DMS114 treated with DMSO at 0.1 percent for 48 hours (cell line): Measurements from ENCODE around the gene CRB3.

Experiments used
- DNase-seq: peaks from one replicate; lab custom pipeline; 2025; ENCODE audit not compliant: unreplicated experiment; lab: John Stamatoyannopoulos, UW

The CRB3 gene

DNA sequence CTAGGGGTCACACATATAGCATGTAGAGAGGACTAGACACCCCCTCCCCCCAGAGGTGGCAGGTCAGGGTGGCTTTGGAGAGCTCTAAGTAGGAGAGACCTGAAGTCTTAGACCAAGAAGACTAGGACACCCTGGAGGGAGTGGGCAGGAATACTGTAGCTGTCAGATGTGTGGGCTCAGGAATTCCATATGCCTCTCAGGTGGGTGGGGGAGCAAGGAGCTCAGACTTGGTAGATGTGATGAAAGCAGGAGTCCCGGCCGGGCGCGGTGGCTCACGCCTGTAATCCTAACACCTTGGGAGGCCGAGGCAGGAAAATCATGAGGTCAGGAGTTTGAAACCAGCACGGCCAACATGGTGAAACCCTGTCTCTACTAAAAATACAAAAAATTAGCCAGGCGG, 1.6 kb downstream of the CRB3 start:
- no peak for DNase-seq

DNA sequence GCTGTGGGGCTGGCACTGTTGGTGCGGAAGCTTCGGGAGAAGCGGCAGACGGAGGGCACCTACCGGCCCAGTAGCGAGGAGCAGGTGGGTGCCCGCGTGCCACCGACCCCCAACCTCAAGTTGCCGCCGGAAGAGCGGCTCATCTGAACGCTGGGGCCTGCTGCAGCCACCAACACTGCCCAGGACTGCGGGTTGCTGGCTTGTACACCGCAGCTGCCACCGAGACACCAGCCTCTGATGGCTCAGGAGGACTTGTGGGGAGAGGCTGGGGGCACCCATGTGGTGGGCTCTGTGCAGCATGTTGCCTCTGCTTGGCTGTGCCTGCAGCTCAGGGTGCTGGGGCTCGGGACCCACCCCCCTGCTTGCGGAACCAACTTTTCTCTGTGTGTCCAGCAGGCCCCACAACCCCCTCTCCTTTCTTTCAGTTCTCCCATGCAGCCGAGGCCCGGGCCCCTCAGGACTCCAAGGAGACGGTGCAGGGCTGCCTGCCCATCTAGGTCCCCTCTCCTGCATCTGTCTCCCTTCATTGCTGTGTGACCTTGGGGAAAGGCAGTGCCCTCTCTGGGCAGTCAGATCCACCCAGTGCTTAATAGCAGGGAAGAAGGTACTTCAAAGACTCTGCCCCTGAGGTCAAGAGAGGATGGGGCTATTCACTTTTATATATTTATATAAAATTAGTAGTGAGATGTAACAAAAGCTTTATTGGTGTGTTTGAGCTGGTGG, 2.6 kb downstream of the CRB3 start:
- DNase-seq = no peak

DNA sequence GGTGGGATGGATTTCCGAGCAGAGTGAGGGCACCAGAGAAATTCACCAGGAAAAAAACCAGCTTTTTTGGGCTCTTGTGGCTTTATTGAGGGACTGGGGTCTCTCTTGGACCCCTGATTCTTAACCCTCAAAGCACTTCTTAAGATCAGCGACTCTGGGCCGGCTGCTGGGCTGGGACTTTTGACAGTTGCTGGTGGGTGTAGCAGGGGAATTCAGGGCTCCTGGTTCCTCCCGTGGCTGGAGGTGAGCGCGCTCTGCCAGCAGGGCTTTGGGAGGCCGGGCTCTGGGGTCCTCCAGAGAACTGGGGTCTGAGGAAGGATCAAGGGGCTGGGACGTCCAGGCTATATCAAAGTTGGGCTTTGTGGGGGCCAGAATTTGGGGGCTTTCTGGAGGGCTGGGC, 3.3 kb downstream of the CRB3 start:
- DNase-seq = no peak

DNA sequence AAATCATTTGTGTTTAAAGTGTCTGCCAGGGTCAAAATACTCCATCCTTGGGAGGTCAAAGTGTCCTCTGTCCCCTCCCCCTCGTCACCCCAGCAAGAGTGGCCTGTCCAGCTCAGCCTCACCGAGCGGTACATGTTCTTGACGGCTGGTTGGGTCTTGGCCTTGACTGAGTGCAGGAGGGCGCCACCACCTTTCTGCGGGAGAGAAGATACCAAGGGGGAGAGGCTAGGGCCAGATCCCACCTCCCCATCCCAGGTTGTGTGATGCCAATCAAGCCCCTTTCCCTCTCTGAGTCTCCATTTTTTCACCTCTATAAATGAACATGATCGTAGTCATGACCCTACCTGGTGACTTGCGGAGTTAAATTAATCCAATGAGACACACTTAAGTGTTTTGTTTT, 6.1 kb downstream of the CRB3 start:
- no peak for DNase-seq

DNA sequence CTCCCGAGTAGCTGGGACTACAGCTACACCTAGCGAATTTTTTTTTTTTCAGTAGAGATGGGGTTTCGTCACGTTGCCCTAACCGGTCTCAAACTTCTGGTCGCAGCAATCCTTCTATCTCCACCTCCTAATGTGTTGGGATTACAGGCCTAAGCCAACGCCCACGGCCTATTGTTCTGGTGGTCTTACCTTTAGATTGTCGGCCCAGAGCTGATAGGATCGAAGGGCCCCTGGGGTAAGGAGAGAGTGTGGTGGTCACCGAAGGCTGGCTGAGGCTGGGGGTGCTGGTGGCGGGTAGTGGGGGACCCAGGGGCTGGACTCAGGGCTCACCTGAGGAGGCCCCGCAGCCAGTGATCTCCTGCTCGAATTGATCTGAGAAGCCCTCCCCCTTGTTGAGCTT, 7.0 kb downstream of the CRB3 start:
- DNase-seq = no peak

DNA sequence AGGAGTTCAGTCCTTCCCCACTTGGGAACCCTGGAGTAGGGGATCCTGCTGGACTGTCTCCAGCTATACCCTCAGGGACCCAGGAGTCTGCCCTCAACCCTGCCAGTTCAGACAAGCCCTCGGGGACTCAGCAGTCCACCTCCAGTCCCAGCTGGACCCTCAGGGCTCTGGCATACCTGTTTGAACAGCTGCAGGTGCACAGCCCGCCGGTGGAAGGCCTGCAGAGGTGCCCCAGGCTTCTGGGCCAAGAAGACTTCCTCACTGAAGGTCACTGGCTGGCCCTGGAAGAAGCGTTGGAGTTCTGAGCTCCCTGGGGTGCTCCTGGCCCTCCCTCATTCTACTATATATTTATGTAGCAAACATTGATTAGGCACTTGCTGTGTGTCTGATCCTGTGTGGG, 8.6 kb downstream of the CRB3 start:
- no peak for DNase-seq

DNA sequence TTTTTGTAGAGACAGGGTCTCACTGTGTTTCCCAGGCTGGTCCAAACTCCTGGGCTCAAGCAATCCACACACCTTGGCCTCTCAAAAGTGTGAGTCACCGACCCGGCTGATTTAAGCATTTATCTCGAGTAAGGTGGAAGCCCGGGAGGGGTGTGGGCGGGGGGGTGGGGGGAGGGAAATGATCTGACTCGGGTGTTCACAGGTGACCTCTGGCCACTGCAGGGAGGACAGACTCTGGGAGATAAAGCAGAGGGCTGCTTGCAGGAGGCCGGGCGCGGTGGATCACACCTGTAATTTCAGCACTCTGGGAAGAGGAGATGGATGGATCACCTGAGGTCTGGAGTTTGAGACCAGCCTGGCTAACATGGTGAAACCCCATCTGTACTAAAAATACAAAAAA, 9.6 kb downstream of the CRB3 start:
- DNase-seq = no peak

DNA sequence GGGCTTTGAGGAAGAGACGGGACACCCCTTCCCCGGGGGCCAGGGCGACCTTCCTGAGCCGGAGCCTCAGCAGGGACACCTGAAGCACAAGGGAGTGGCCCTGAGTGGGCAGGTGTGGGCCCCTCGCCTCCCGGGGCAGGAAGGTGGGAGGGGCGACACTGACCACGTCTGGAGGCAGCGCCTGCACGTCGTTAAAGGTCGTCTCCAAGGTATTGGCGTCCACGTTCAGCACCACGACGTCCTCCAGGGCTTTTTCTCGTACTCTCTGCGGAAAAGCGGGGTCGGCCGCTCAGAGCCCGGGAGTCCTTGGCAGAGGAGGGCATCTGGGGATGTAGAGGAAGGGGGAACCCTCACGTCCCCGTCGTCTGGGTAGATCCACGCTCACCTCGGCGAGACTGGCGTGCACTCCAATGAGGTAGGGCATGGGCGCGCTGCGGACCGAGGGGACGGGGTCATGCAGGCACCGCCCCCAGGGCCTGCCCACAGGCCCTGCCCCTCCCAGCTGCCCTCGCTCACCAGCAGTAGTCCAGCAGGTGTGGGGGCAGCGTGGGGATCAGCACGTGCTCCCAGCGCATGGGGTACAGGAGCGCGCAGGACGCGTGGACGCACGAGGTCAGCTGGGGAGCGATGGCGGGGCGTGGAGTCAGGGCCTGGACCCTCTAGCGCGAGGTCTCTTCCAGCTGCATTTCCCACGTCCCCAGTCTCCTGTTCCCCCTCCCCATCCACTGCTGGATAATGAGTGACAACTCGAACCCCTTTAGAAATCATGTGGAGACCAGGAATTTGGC, 11.4 kb downstream of the CRB3 start:
- no peak for DNase-seq

DNA sequence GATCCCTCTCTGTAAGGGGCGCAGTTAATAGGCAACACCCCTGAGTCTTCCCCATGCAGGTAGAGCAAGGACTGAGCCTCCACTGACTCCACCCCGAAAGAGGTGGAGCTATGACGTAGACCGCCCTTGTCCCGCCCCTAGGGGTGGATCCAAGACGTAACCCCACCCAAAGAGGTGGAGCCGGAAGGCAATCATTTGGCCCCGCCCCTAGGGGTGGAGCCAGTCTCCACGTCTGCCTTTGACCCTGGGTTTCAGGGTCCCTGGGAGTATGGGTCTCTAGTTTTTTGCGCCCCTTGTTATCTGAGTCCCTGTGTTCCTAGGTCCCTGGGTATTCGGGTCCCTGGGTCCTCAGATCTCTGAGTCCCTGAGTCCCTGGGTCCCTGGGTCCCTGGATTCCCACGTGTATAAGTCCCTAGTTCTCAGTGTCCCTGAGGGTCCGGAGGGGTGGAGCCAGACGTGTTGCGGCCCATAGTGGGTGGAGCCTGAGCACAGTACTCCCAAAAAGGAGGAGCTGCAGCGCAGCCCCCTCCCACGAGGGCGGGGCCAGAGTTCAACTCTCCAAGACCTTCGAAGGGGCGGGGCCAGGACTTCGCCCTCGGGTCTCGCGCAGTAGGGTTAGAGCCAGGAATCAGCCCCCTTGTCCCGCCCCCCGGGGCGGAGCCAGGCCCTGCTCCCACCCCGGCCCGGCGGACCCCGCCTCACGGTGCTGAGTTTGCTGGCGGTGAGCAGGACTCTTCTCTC, 12.3 kb downstream of the CRB3 start:
- peak; percentile 86 for DNase-seq

DNA sequence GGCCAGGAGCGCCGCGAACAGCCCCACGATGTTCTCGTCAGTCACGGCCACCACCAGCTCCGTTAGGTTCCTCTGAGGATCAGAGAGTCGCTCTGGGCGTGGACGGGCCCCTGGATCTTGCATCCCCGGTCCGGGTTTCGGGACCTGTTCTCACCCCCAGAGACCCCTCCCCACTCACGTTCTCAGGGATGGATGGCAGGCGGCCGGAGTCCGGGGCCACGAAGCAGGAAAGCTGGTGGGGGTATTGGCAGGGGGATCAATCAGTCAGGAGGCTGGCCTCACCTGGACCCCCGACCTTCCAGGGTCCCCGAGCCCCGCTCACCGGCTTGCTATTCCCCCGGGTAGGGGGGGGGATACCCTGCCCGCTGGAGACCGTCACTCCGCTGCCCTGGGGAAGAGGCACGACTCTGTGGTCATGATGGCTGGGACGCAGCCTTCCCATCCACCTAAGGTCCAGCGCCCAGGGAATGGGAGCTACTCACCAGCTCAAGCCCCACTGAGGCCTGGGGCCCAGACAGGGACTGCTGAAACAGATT, 12.9 kb downstream of the CRB3 start:
- DNase-seq = no peak

DNA sequence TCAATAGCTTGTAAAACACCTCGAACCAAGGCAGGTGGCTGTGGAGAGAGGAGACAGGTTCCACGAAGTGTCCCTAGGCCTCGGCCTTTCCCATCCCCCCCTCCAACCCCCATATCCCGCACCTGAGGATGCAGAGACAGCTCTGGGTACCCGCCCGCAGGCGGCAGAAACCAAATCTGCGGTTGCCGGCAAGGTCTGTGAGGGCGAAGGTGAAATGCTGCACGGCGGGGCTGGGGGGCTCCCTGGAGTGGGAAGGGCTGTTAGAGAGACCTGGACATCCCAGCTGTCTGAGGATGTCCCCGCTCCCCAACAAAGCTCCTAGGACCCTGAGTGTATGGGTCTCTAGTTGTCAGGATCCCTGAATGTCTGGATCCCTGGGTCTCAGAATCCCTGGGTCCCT, 14.7 kb downstream of the CRB3 start:
- no peak for DNase-seq

DNA sequence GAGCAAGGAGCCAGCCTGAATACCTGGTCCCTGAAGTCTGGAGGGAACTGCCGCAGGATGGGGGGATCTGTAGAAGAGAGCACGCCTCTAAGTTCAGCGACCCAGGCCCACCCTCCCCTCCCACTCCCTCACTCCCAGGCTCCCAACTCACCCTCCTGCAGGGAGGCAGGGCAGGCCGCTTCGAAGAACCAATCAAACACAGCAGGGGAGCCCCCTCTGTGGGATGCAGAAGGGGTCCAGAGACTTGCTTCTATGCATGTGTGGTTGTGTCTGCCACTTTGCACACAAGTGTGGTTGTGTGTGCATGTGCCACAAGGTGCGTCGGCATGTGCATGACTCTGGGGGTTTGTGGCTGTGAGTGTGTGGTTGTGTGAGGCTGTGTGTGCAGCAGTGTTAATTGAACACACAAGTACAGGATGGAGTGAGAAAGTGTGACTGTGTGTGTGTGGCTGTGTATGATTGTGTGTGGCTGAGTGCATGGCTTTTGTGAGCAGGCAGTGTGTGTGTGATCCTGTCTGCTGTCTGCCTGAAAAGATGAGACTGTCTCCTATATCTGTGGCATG, 15.8 kb downstream of the CRB3 start:
- DNase-seq = no peak

DNA sequence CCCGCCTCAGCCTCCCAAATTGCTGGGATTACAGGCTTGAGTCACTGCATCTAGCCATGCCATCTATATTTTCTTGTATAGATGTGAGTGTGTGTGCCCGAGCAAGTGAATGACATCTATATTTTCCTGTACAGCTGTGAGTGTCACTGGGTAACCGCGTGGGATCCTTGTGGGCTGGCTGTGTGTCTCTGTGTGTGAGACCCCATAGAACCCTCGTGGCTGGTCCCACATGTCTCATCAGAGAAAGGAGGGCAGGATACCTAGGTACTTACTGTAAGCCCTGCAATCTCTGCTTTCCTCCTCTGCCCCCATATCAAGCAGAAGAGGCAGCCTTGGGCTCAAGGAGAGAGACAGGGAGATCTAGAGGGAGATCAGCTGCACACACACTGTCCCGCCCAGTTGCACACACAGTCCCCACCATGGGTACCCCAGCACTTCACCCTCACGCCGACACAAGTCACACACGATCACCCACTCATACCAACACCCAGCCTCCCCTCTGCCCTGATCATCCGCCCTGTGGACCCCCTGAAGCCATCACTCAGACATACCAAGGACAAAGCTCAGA, 16.9 kb downstream of the CRB3 start:
- DNase-seq = no peak

DNA sequence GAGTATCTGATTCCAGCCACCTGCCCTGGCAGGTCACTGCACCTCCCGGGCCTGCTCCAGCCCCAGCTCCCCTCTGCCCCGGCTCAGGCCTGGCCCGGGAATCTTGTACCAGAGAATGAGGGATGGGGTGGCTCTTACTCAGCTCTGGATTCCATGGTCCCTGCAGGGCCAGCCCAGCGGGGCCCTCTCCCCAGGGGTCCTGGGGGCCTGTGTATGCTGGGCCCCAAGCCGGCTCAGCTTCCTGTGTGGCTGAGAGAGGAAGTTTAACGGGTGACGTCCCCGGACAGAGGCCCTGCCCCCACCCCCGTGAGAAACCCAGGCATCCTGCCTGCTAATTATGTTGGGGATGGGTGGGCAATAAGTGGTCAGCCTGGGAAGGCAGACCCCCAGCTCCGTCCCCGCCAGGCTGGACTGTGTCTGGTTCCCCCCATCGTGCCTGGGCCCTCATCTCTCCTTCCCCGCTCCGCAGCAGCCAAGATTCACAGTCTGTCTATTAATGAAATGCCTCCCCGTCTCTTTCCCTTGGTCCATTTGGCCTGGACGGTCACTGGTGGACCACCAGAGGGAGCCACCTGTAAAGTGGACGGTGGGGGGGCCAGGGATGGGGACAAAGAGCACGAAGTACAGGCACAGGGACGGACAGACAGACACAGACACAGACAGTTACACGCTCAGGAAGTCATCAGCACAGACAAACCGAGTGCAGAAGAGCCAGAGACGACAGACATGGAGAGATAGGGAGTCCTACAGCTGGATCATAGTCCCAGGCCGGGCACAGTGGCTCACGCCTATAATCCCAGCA, 17.7 kb downstream of the CRB3 start, which contains the start of gene DENND1C:
DENND1C (minus strand) TSS at position 247 of the 802 bp plus-strand sequence; CDS start at position 155, 92 bp downstream.
- DNase-seq = no peak

DNA sequence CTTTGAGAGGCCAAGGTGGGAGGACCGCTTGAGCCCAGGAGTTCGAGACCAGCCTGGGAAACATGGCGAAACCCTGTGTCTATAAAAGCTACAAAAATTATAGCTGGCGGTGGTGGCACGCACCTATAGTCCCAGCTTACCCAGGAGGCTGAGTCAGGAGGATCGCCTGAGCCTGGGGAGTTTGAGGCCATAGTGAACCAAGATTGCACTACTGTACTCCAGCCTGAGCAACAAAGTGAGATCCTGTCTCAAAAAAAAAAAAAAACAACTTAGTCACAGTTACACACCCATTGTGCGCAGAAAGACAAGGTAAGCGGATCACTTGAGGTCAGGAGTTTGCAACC, 18.2 kb downstream of the CRB3 start:
- DNase-seq = no peak

DNA sequence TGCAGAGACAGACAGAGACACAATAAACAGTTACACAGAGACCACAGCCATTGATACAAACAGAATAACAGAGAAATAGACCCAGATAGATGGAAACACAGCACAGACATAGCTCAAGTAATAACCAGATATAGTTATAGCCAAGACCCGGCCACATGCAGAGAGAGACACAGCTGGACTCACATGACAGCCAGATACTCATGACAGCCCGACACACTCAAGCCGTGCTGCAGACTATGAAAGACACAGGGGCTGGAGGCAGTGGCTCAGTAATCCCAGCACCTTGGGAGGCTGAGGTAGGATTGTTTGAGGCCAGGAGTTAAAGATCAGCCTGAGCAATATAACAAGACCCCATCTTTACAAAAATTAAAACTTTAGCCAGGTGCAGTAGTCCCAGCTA, 19.2 kb downstream of the CRB3 start:
- DNase-seq = no peak

DNA sequence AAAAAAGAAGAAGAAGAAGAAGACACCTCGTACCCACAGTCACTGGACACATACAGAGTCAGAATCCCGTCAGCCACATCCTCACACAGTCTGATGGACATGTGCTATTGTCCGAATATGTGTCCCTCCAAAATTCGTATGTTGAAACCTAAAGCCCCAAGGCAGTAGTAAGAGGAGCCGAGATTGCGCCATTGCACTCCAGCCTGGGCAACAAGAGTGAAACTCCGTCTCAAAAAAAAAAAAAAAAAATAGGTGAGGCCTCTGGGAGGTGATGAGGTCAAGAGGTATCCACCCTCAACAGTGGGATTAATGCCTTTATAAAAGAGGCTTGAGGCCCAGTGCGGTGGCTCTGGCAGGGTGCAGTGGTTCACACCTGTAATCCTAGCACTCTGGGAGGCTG, 20.2 kb downstream of the CRB3 start:
- no peak for DNase-seq

DNA sequence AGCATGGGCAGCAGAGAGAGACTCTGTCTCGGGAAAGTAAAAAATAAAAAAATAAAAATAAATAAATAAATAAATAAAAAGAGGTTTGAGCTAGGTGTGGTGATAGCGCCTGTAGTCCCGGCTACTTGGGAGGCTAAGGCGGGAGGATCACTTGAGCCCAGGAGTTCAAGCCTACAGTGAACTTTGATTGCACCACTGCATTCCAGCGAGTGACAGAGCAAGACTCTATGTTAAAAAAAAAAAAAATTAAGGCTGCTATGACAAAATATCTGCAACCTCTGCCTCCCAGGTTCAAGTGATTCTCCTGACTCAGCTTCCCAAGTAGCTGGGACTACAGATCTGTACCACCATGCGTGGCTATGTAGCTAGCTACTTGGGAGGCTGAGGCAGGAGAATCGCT, 20.8 kb downstream of the CRB3 start:
- no peak for DNase-seq

DNA sequence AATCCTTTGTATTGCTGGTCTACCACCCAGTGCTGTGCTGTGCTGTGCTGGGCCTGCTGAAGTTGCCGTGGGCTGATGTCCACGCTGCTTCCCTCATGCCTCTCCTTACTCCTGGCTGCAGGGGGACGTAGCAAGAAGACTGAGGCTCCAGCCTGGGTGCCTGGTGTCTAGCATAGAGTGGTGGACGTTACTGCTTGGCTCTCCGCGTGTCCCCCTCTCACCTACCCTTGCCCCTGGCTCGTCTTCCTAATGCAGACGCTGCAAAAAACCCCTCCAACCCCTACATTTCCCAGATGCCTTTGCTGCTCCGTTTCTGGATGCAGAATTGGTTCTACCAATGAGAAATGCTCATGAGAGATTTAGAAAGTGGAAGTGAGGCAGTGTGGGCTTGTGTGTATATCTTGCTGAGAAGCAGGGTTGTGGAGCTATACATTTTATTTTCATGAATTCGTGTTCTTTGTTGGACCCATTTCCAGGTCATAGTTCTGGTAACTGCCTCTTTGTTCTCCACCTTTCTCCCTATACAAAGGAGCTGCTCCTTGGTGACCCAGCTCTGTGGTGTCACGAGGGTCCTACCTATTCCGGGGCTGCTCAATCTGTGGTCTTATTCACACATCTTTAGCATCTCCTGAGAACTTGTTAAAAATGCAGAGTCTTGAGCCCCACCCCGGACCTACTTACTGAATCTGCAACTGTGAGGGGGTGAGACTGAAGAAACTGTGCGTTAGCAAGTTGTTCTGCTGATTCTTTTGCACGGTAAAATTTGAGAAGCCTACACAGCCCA, 25.4 kb downstream of the CRB3 start:
- no peak for DNase-seq

DNA sequence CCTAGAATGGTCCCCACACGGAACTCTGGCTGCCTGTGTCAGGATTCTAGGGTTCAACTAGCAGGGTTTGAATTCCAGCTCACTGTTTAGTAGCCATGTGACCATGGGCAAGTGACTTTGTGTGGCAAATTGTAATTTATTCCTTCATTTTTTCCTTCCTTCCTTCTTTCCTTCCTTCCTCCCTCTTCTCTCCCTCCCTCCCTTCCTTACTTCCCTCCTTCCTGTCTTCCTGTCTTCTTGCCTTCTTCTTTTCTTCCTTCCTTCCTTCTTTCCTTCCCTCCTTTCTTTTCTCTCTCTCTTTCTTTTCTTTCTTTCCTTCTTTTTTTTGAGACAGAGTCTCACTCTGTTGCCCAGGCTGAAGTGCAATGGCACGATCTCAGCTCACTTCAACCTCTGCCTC, 26.1 kb downstream of the CRB3 start:
- DNase-seq = no peak
